Activated naive CD8-positive, alpha-beta T cell (primary cell): ENCODE data around the gene TCOF1.

ENCODE experiments used
- H3K27ac Mint-ChIP-seq: one replicate; pipeline ENCODE4 v1.8.0; 2021; ENCODE audit warnings: mixed read lengths
- H3K27me3 Mint-ChIP-seq: one replicate; pipeline ENCODE4 v1.8.0; 2021; ENCODE audit warnings: mixed read lengths
- H3K36me3 Mint-ChIP-seq: one replicate; pipeline ENCODE4 v1.8.0; 2021; ENCODE audit warnings: mixed read lengths
- H3K4me1 Mint-ChIP-seq: one replicate; pipeline ENCODE4 v1.8.0; 2021; ENCODE audit warnings: low read depth, mixed read lengths
- H3K4me3 Mint-ChIP-seq: one replicate; pipeline ENCODE4 v1.8.0; 2021; ENCODE audit warnings: mild to moderate bottlenecking, mixed read lengths
- H3K9me3 Mint-ChIP-seq: one replicate; pipeline ENCODE4 v1.8.0; 2021; ENCODE audit warnings: low read depth, mixed read lengths

TCOF1 gene

DNA sequence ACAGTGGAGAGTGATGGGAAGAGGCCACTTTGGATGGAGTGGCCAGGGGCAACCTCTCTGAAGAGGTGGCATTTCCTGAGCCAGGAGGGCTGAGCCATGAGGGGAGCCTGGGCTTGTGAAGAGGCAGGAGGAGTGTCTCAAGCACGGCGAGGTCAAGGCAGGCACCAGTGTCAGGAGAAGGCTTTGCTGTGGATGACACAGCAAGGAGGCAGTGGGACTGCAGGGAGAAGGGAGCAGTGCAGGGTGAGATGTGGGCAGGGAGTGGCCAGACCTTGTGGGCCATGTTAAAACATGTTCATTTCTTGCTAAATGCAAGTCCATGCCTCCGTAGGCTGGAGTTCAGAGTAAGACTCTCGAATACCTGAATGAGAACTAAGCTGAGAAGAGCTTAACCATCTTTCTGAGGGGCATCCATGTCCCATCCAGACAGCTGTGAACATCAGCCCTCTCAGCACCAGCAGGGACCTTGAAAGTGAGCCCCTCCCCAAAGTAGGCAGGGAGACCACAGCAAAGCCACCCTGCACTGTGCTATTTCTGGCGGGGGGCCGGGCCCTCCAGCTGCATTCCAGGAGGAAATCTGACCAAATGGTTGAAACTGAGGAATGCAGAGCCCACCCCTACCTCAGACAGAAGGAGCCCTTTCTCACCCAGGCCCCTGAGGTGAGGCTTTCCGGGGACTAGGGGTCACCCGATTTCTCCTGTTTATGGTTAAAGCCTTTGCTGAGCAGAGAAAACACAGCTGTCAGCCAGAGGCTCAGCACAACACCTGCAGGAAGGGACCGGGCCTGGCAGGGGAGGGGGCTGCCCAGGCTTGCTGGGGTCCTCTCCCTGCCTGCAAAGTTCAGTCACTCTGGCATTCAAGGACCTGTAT is 38.6 kb upstream of the TCOF1 start:
- H3K27me3 Mint-ChIP-seq: no peaks in the 10 kb centered on the region
- H3K27ac Mint-ChIP-seq: no peak overlapping the region
- H3K4me1 Mint-ChIP-seq: no peaks in the 10 kb centered on the region
- H3K4me3 Mint-ChIP-seq: no peak overlapping the region
- no peaks in the 10 kb centered on the region for H3K9me3 Mint-ChIP-seq
- peaks cover 2% of the 10 kb centered on the region for H3K36me3 Mint-ChIP-seq

DNA sequence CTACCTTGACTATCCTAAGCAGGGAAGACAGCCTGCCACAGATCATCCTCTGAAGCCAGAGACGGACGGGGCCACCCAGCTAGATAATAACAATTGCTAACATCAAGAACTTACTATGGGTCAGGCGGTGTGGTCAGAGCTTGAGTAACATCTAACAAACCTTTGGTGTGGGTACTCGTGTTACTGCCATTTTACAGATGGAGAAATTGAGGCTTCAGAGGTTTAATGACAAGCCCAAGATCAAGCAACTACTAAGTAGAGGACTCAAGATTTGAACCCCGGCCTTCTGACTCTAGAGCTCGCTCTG is 38.1 kb upstream of the TCOF1 start:
- Mint-ChIP-seq H3K9me3 (no peaks in the 10 kb centered on the region), H3K27me3 (no peaks in the 10 kb centered on the region), H3K36me3 (peaks cover 2% of the 10 kb centered on the region), H3K4me1 (no peaks in the 10 kb centered on the region), H3K4me3 (no peak overlapping the region), H3K27ac (no peak overlapping the region)

DNA sequence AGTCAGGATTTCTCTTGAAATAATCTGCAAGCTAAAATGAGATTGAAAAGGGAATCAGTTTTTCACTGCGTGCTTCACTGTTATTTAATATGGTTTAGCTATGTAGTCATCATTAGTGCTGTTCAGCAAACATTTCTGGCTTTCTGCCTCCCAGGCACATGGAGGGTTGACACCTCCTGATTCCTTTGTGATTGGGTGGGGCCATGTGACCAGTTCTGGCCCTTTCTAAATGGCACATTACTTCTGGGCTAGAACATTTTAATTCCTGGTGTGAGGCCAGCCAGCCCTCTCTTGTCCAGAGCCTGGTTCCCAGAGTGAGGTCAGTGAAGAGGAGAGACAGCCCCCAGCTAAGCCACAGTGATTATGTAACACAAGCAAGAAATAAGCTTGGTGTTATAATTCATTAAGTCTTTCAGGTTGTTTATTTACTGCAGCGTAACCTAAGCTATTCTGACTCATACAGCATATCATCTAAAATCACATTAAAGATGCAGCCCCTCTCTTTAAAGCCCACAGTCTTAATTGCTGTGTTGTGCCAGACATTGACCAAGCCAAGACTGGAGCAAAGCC is 37.4 kb upstream of the TCOF1 start:
- H3K9me3 Mint-ChIP-seq: no peaks in the 10 kb centered on the region
- no peak overlapping the region for H3K27ac Mint-ChIP-seq
- no peak overlapping the region for H3K4me3 Mint-ChIP-seq
- H3K27me3 Mint-ChIP-seq: no peaks in the 10 kb centered on the region
- H3K4me1 Mint-ChIP-seq: no peaks in the 10 kb centered on the region
- peaks cover 2% of the 10 kb centered on the region for H3K36me3 Mint-ChIP-seq

DNA sequence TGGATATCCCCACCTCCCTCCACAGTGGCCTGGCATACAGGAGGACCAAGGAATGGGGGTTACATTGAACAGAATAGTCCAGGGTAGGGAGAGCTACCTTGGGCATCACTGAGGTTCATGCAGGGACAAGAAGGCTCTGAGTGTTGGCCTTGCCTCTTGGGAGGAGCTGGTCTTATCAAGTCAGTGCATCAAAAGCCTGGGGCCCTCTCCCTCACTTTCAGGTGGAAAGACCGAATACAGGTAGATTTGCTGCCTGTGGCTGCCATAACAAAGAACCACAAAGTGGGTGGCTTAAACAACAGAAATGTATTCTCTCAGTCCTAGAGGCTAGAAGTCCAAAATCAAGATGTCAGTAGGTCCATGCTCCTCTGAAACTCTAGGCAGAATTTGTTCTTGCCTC is 36.3 kb upstream of the TCOF1 start:
- H3K4me1 Mint-ChIP-seq: no peaks in the 10 kb centered on the region
- H3K36me3 Mint-ChIP-seq: no peaks in the 10 kb centered on the region
- H3K9me3 Mint-ChIP-seq: no peaks in the 10 kb centered on the region
- H3K27me3 Mint-ChIP-seq: no peaks in the 10 kb centered on the region
- no peak overlapping the region for H3K27ac Mint-ChIP-seq
- H3K4me3 Mint-ChIP-seq: no peak overlapping the region

DNA sequence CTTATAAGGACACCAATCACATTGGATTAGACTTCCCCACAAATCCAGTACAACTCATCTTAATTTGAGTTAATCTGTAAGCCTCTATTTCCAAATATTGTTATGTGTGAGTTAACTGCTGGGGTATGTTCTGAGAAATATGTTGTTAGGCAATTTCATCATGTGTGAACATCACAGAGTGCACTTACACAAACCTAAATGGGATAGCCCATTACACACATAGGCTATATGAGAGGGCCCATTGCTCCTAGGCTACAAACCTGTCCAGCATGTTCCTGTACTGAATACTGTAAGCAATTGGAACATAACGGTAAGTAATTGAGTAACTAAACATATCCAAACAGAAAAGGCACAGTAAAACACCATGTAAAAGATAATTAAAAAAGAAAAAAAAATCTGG is 35.7 kb upstream of the TCOF1 start:
- no peaks in the 10 kb centered on the region for H3K9me3 Mint-ChIP-seq
- no peaks in the 10 kb centered on the region for H3K36me3 Mint-ChIP-seq
- no peak overlapping the region for H3K27ac Mint-ChIP-seq
- H3K4me1 Mint-ChIP-seq: no peaks in the 10 kb centered on the region
- H3K4me3 Mint-ChIP-seq: no peak overlapping the region
- H3K27me3 Mint-ChIP-seq: no peaks in the 10 kb centered on the region

DNA sequence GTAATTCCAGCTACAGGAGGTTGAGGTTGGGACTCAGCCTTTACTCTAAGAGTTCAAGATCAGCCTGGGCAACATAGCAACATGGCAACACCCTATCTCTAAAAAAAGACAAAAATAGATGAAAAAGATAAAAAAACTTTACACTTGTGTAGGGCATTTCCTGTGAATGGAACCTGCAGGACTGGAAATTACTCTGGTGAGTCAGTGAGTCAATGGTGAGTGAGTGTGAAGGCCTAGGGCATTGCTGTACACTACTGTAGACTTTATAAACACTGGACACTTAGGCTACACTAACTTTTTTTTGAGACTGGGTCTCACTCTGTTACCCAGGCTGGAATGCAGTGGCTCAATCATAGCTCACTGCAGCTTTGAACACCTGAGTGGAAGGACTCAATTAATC is 35.3 kb upstream of the TCOF1 start:
- Mint-ChIP-seq H3K4me3 (no peak overlapping the region), H3K9me3 (no peaks in the 10 kb centered on the region), H3K36me3 (no peaks in the 10 kb centered on the region), H3K27ac (no peak overlapping the region), H3K4me1 (no peaks in the 10 kb centered on the region), H3K27me3 (no peaks in the 10 kb centered on the region)

DNA sequence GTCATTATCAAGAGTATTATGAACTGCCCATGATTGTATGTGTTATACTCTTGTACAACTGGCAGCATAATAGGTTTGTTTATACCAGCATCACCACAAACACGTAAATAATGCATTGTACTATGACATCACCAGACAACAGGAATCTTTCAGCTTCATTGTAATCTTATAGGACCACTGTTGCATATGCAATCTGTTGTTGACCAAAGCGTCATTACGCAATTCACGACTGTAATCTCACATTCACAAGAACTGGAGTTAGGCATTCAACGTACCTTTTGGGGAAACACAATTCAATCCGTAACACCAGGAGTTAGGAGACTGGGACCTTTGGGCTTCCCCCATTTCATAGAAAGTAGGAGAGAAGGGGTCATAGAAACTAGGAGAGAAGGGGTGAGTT is 34.4 kb upstream of the TCOF1 start:
- Mint-ChIP-seq H3K27me3 (no peaks in the 10 kb centered on the region), H3K27ac (no peak overlapping the region), H3K4me3 (no peak overlapping the region), H3K9me3 (no peaks in the 10 kb centered on the region), H3K36me3 (no peaks in the 10 kb centered on the region), H3K4me1 (no peaks in the 10 kb centered on the region)

DNA sequence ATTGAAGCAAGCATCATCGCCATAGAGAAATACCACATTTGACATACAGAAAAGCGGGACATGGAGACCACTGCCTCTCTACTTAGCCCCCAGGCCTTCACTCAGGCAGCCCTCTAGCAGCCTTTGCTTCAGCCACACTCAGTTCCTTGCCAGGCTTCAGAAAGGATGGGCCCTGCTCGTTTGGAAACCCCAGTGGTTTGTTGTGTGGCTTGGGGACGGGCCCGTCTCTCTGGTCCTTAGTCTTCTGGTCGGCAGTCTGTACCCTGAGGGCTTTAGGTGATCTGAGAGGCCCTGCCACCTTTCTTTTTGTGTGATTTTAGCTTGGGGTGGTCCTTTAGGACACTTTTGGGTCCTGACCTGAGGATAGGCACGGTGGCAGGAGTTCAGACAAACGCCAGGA is 33.7 kb upstream of the TCOF1 start:
- H3K27ac Mint-ChIP-seq: no peak overlapping the region
- no peak overlapping the region for H3K4me3 Mint-ChIP-seq
- no peaks in the 10 kb centered on the region for H3K9me3 Mint-ChIP-seq
- no peaks in the 10 kb centered on the region for H3K36me3 Mint-ChIP-seq
- no peaks in the 10 kb centered on the region for H3K27me3 Mint-ChIP-seq
- no peaks in the 10 kb centered on the region for H3K4me1 Mint-ChIP-seq

DNA sequence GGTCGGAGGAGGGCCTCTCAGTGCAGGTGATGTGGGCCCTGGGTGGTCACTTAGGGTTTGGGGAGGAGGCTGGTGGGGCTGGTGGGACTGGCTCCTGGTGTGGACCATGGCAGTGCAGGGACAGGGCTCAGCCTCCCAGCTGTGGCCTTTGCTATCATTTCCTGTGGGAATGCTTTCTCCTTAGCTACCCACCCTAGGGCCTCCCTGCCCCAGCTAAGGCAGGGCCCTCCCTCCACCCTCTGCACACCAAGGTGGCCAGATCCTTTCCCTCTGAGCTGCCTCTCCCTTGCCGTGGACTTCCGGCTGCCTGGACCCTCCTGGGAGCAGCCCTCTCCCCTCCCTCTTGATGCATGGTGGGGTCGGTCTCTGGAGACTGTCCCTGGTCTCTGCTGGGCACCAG is 32.1 kb upstream of the TCOF1 start:
- Mint-ChIP-seq H3K36me3 (no peaks in the 10 kb centered on the region), H3K9me3 (no peaks in the 10 kb centered on the region), H3K4me3 (no peak overlapping the region), H3K4me1 (no peaks in the 10 kb centered on the region), H3K27ac (no peak overlapping the region), H3K27me3 (no peaks in the 10 kb centered on the region)

DNA sequence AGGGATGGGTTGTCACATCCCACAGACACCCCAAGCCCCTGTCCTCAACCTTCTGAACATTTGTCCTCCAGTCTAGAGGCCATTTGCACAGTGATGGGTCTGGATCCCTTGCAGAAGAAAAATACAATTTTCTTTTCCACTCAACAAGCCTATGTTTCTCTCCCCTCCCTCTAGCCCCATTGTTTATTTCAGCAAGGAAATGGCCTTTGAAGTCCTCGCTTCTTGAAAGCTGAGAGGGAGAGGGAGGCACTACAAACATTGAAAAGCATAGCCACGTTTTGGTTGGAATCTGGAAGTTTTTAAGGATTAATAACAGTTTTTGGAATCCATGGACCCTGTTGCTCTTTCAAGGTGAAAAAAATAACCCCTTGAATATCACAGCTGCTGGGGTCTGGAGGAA is 30.8 kb upstream of the TCOF1 start:
- no peaks in the 10 kb centered on the region for H3K4me1 Mint-ChIP-seq
- H3K36me3 Mint-ChIP-seq: no peaks in the 10 kb centered on the region
- H3K4me3 Mint-ChIP-seq: no peak overlapping the region
- no peak overlapping the region for H3K27ac Mint-ChIP-seq
- H3K27me3 Mint-ChIP-seq: no peaks in the 10 kb centered on the region
- no peaks in the 10 kb centered on the region for H3K9me3 Mint-ChIP-seq

DNA sequence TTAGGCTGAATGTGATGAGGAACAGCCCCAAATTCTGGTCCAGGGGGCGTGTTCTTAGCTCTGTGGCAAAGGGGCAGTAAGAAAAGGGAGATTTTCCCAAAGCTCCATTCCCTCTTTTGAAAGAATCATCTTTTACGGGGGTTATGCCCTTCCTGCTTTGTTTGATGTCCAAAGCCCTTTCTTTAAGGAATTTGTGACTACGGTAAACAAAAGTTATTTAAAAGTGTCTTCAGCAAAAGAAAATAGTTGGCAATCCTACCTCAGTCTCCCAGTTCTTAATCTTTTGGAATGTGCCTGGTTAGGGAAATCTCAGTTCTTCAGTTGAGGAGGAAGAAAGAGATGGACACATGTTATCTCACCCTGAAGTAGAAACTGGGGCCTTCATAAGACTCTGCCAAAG is 30.4 kb upstream of the TCOF1 start:
- Mint-ChIP-seq H3K9me3 (no peaks in the 10 kb centered on the region), H3K4me1 (no peaks in the 10 kb centered on the region), H3K4me3 (no peak overlapping the region), H3K27ac (no peak overlapping the region), H3K27me3 (no peaks in the 10 kb centered on the region), H3K36me3 (no peaks in the 10 kb centered on the region)

DNA sequence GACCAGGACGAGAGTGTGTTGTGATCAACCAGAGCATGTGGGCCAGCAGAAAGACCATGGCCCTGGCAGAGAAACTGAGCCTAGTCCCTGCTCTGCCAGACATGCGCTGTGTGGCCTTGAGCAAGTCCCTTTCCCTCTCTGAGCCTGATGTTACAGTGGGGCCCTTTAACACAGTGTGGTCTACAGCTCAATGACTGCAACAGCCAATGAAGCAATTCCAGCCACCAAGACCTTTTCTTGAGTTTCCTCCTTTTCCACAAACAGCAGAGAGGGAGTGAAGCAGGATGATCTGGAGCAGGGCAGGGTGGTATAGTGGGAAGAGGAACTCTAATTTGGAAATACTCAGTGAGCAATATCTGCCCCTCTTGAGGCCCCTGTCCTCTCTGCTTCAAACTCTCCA is 29.0 kb upstream of the TCOF1 start:
- H3K36me3 Mint-ChIP-seq: no peaks in the 10 kb centered on the region
- H3K27me3 Mint-ChIP-seq: no peaks in the 10 kb centered on the region
- no peak overlapping the region for H3K27ac Mint-ChIP-seq

DNA sequence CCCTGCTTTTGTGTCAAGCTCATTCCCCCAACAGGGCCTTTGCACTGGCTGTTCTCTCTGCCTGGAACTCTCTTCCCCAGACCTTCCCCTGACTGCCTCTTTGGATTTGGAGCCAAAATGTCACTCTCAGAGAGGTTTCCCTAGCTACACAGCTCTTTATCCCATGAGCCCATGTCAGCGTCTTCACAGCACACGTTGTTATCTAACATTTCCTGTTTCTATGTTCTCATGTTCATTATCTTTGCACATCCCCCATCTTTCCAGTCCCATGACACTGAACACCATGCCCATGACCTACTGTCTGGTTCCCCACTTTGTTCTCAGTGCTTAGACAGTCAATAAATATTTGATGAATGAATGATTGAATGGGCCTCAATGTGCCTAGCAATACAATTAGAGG is 28.5 kb upstream of the TCOF1 start:
- Mint-ChIP-seq H3K36me3 (no peaks in the 10 kb centered on the region), H3K27me3 (no peaks in the 10 kb centered on the region), H3K27ac (no peak overlapping the region), H3K9me3 (no peaks in the 10 kb centered on the region), H3K4me3 (no peak overlapping the region), H3K4me1 (no peaks in the 10 kb centered on the region)

More for the DNA sequence above, 29.0 kb upstream of the TCOF1 start:
- Mint-ChIP-seq H3K4me3 (no peak overlapping the region), H3K4me1 (no peaks in the 10 kb centered on the region), H3K9me3 (no peaks in the 10 kb centered on the region)

DNA sequence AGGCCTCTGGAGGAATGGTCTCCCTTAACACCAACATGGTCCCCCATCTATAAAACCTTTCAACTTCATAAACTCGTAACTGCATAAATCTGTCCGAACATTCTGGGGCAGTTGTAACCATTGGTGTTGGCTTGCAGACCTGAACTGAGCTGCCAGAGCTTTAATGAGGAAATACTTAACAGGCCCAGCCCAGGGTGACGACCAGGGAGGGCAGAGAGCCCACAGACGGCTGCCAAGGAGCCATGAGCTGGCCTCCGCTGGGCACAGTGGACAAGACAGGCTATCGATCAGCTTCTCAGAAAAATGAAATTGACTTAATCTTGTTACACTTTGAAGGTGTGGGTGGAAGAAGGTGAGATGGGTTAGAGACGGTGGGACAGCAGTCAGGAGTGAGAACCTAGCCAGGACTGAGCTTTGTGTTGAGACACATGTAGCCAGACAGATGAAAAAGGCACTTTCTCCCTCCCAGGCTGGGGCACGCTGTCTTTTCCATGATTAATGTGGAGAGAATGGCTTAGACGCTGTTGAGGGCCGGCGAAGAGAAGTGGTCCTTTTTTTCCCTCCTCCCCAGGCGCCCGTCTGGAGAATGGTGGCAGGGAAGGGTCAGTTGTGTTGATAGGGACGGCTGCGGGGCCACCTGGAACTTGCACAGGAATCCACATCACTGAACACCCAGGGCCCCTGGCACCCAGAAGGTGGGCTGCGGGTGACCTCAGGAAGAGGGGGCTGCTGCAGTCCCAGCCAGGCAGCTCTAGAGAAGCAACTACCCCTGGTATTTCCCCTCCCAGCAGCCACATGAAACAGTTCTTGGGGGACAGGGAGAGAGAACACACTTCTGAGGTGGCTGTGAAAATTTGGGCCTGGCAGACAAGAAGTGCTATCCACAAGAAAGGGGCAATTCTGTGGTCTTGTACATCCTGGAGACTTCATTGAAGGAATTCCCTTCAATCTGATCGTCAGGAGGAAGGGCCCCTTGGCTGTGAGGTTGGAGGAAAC is 27.3 kb upstream of the TCOF1 start:
- Mint-ChIP-seq H3K27ac (no peak overlapping the region), H3K4me1 (no peaks in the 10 kb centered on the region), H3K27me3 (no peaks in the 10 kb centered on the region), H3K4me3 (no peak overlapping the region), H3K9me3 (no peaks in the 10 kb centered on the region), H3K36me3 (no peaks in the 10 kb centered on the region)

DNA sequence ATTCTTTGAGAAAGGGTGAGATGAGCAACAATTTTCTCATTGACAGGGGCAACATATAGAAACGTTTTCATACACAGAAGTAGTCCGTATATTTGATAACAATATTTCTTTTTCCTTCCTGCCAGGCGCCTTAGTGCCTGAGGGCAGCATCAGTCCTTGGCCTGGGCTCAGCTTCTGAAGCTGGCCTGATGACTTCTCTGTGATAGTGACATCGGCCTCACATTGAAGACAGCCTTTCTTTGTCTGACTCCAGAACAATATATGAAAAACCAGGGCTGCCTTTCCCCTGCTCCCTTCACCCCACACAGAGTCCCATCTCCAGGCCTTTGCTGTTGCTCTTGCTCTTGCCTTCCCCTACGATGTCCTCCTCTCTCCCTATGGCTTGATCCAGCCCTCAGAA is 24.1 kb upstream of the TCOF1 start:
- Mint-ChIP-seq H3K4me1 (no peaks in the 10 kb centered on the region), H3K27me3 (no peaks in the 10 kb centered on the region), H3K9me3 (no peaks in the 10 kb centered on the region), H3K4me3 (no peak overlapping the region), H3K36me3 (no peaks in the 10 kb centered on the region), H3K27ac (no peak overlapping the region)
